ENCODE measurements around the gene TBCEL. TPM values are rescaled to one million over a fixed set of nuclear protein-coding genes. Genes with fewer than 3 reads are reported as not detected.

TBCEL gene
- total RNA-seq, 1 donor from 2014 or later, result 13.9 TPM

DNA sequence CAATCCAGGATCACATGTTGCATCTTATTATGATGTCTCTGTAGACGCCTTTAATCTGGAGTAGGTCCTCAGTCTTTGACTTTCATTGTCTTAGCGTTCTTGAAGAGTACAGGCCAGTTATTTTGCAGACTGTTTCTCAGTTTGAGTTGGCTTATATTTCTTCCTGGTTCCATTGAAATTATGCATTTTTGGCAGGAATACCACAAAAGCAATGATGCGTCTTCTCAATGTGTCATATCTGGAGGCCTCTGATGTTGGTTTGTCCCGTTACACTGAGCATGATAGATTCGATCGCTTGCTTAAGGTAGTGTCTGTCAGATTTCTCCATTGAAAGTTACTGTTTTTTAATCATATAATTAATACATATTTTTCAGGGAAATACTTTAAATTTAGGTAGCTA is 107.8 kb downstream of the TBCEL start:
- TF ChIP-seq, protein P1, sequence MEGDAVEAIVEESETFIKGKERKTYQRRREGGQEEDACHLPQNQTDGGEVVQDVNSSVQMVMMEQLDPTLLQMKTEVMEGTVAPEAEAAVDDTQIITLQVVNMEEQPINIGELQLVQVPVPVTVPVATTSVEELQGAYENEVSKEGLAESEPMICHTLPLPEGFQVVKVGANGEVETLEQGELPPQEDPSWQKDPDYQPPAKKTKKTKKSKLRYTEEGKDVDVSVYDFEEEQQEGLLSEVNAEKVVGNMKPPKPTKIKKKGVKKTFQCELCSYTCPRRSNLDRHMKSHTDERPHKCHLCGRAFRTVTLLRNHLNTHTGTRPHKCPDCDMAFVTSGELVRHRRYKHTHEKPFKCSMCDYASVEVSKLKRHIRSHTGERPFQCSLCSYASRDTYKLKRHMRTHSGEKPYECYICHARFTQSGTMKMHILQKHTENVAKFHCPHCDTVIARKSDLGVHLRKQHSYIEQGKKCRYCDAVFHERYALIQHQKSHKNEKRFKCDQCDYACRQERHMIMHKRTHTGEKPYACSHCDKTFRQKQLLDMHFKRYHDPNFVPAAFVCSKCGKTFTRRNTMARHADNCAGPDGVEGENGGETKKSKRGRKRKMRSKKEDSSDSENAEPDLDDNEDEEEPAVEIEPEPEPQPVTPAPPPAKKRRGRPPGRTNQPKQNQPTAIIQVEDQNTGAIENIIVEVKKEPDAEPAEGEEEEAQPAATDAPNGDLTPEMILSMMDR (IDR thresholded peaks at IDR 0.05; ENCODE audit: insufficient read depth, low read length, poor library complexity, severe bottlenecking), result no peak
- DNase-seq (ENCODE audit: low read depth), result no peak
- no peaks in the 10 kb centered on the region for H3K36me3 ChIP-seq (ENCODE audit: control insufficient read depth, insufficient read depth, low read length)
- no peak overlapping the region for H3K4me3 ChIP-seq (ENCODE audit: low read depth, low read length)
- no peaks in the 10 kb centered on the region for H3K27me3 ChIP-seq (ENCODE audit: control insufficient read depth, insufficient read depth, low read length)

DNA sequence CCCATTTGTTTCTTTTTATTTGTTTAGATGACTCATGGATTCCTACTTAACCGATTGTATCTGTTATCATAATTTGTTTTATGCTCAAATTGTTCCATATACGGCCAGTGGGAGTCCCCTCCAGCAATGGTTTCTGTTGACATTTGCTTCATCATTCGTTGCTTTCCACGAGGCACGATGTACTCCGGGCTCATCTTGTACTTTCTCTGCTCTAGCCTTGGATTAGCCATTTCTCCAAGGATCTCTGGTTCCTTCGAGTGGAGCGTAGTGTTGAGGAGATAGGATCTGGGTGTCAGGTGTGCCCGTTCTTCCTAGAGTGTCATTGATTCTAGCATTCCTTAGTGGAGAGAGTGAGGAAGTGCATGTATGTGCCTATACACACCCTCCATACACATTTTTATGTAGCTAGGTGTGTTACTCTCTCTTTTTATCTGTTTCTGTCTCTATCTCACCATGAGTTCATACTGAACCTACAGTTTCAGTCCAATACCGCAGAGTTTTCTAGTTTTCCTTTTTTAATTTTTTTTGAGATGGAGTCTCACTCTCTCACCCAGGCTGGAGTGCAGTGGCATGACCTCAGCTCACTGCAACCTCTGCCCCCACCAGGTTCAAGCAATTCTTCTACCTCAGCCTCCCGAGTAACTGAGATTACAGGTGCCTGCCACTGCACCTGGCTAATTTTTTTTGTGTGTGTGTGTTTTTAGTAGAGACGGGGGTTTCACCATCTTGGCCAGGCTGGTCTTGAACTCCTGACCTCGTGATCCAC is 108.5 kb downstream of the TBCEL start:
- Histone ChIP-seq H3K4me3 (ENCODE audit: low read depth, low read length) (no peak overlapping the region), H3K36me3 (ENCODE audit: control insufficient read depth, insufficient read depth, low read length) (no peaks in the 10 kb centered on the region), H3K27me3 (ENCODE audit: control insufficient read depth, insufficient read depth, low read length) (no peaks in the 10 kb centered on the region)
- TF ChIP-seq, protein P1 (IDR thresholded peaks at IDR 0.05; ENCODE audit: insufficient read depth, low read length, poor library complexity, severe bottlenecking), result no peak
- DNase-seq (ENCODE audit: low read depth), result no peak

DNA sequence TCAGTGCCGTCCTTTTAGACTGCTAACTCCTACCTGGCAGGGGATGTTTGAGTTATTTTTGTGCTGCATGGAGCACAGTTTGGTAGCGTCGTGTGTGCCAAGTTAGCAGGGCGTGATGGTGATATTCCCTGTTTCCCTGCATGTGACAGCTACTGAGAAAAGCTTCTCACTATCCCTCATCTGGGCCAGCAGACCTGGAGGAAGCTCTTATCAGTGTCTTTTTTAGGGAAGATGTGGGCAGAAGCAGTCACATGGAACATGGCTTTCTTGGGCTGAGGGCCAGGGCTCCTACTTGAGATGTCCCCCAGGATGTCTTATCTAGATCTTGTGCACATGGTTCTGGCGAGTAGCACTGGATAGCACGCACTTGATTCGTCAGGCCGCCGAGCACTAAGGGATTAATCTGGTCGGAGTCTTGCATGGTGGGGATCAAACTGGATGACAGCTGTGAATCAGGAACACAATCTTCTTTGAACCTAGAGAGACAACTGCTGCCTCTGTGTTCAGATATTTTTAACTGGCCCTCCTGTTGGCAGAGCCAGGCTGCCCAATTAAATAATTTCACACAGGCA is 110.9 kb downstream of the TBCEL start:
- TF ChIP-seq, protein P1 (IDR thresholded peaks at IDR 0.05; ENCODE audit: insufficient read depth, low read length, poor library complexity, severe bottlenecking), result no peak
- Histone ChIP-seq H3K4me3 (ENCODE audit: low read depth, low read length) (no peak overlapping the region), H3K27me3 (ENCODE audit: control insufficient read depth, insufficient read depth, low read length) (no peaks in the 10 kb centered on the region), H3K36me3 (ENCODE audit: control insufficient read depth, insufficient read depth, low read length) (no peaks in the 10 kb centered on the region)
- DNase-seq (ENCODE audit: low read depth), result no peak

DNA sequence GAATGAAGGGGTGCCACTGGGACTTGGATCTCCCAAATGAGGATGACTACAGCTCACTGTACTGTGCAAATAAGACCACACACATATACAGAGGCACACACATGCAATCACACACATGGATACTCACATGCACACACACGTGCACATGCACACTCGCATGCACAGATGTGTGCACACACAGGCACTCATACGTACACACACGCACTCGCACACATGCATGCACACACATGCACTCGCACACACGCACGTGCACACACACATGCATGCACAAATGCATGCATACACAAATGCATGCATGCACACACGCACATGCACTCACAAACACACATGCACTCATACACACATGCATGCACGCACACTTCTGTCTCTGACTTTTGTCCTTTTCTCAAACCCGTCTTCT is 113.1 kb downstream of the TBCEL start:
- H3K4me3 ChIP-seq (ENCODE audit: low read depth, low read length), result no peak overlapping the region
- TF ChIP-seq, protein P1 (IDR thresholded peaks at IDR 0.05; ENCODE audit: insufficient read depth, low read length, poor library complexity, severe bottlenecking), result no peak
- H3K27me3 ChIP-seq (ENCODE audit: control insufficient read depth, insufficient read depth, low read length), result no peaks in the 10 kb centered on the region
- no peaks in the 10 kb centered on the region for H3K36me3 ChIP-seq (ENCODE audit: control insufficient read depth, insufficient read depth, low read length)
- DNase-seq (ENCODE audit: low read depth), result no peak

DNA sequence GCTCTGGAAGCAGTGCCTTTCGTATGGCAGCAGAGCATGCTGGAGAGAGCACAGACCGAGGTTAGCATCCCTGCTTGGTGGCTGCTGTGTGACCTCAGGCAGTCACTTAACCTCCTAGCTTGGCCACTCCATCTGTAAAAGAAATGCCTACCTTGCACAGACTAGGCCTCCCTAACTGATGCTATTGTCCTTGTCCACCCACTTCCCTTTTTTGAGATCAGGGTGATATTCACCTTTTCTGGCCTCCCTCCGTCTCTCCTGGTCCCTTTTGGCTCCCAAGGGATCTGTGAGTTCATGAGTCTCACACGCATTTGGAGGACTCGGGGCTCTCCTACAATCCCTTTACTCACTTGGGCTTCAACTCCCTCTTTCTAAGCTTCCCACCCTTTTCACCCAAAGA is 114.4 kb downstream of the TBCEL start:
- no peak overlapping the region for H3K4me3 ChIP-seq (ENCODE audit: low read depth, low read length)
- no peak for DNase-seq (ENCODE audit: low read depth)
- TF ChIP-seq, protein P1 (IDR thresholded peaks at IDR 0.05; ENCODE audit: insufficient read depth, low read length, poor library complexity, severe bottlenecking), result no peak
- no peaks in the 10 kb centered on the region for H3K36me3 ChIP-seq (ENCODE audit: control insufficient read depth, insufficient read depth, low read length)
- H3K27me3 ChIP-seq (ENCODE audit: control insufficient read depth, insufficient read depth, low read length), result no peaks in the 10 kb centered on the region
